Endothelial cell of umbilical vein (primary cell): ENCODE measurements around the gene PLXND1. TPM values are rescaled to one million over a fixed set of nuclear protein-coding genes. Genes with fewer than 3 reads are reported as not detected.
A peak's percentile ranks its signal among the peaks of the same experiment; 100 is the strongest.

Source experiments
- BruUV-seq: library from RNA; stranded (reverse); fragments of 400-500 nt; replicated peaks from 2 replicates; lab custom pipeline; 2021; lab: Mats Ljungman, UMichigan
- CTCF ChIA-PET: fragments of 300-600, 350-600 bp; sonication (Branson Sonifier 250); formaldehyde crosslinking; loops from one replicate; lab custom pipeline; 2021; ENCODE audit warnings: antibody characterized with exemption, inconsistent platforms; lab: Charles Lee
- POLR2A ChIA-PET: fragments of 300-600, 350-600 bp; sonication (Branson Sonifier 250); formaldehyde crosslinking; loops from one replicate; lab custom pipeline; 2021; ENCODE audit warnings: antibody characterized with exemption, inconsistent platforms; lab: Charles Lee
- DNase-seq: peaks from one replicate; pipeline ENCODE4 v3.0.0-alpha.2; 2011; ENCODE audit warnings: low read depth, low spot score
- FAIRE-seq: peaks from 2 replicates; lab custom pipeline; 2011; peaks lifted over from hg19 to GRCh38; lab: Jason Lieb, UNC
- H2AFZ ChIP-seq: 2 replicates; pipeline ENCODE4 v1.6.0; 2012; ENCODE audit warnings: low read depth, low read length, control low read depth, inconsistent platforms
- H3K27ac ChIP-seq: 2 replicates; pipeline ENCODE4 v1.5.1; 2011; ENCODE audit warnings: low read depth, mild to moderate bottlenecking, control low read depth, low read length, moderate library complexity; ENCODE audit not compliant: insufficient read depth
- H3K27me3 ChIP-seq, 2 experiments: 2 replicates each; pipeline versions ENCODE4 v1.6.0 to v1.6.1; 2011; ENCODE audit warnings: low read length in 2 of 2, mixed read lengths in 1 of 2; ENCODE audit not compliant: control insufficient read depth in 2 of 2, insufficient read depth in 2 of 2
- H3K36me3 ChIP-seq, 2 experiments: 2 replicates in 1 of 2; 3 replicates in 1 of 2; pipeline ENCODE4 v1.5.1; 2011; ENCODE audit warnings: low read length in 2 of 2, mild to moderate bottlenecking in 1 of 2, moderate library complexity in 1 of 2; ENCODE audit not compliant: control insufficient read depth in 2 of 2, insufficient read depth in 2 of 2; ENCODE audit errors: extremely low read depth in 1 of 2
- H3K4me1 ChIP-seq: 3 replicates; pipeline ENCODE4 v1.5.1; 2011; ENCODE audit warnings: mild to moderate bottlenecking, low read length; ENCODE audit not compliant: control insufficient read depth, insufficient read depth; ENCODE audit errors: extremely low read depth
- H3K4me2 ChIP-seq: 2 replicates; pipeline ENCODE4 v1.6.1; 2011; ENCODE audit warnings: low read length, control low read depth, mixed read lengths; ENCODE audit not compliant: insufficient read depth
- H3K4me3 ChIP-seq, 3 experiments: fragments of 200-600 bp in 1 of 3; sonication (generic), shearing (Covaris generic) in 1 of 3; replicated peaks in 1 of 3; 2 replicates each; pipeline ENCODE4 v1.5.1; 2011 to 2016; ENCODE audit warnings: control low read depth in 3 of 3, low read length in 3 of 3, mild to moderate bottlenecking in 2 of 3, inconsistent platforms in 1 of 3, low read depth in 1 of 3, moderate library complexity in 1 of 3; ENCODE audit not compliant: insufficient read depth in 1 of 3
- H3K79me2 ChIP-seq: 2 replicates; pipeline ENCODE4 v1.6.0; 2012; ENCODE audit warnings: low read length, inconsistent platforms; ENCODE audit not compliant: control insufficient read depth, insufficient read depth
- H3K9ac ChIP-seq: replicated peaks from 2 replicates; pipeline ENCODE3; 2011; ENCODE audit warnings: low read length, control low read depth; ENCODE audit not compliant: insufficient read depth; ENCODE audit errors: extremely low read depth
- H3K9me1 ChIP-seq: replicated peaks from 3 replicates; pipeline ENCODE4 v1.6.0; 2011; ENCODE audit warnings: mild to moderate bottlenecking, low read length; ENCODE audit not compliant: control insufficient read depth, insufficient read depth; ENCODE audit errors: extremely low read depth
- H3K9me3 ChIP-seq: replicated peaks from 2 replicates; pipeline ENCODE4 v1.5.1; 2012; ENCODE audit warnings: low read length, inconsistent platforms; ENCODE audit not compliant: control insufficient read depth, insufficient read depth
- H4K20me1 ChIP-seq: replicated peaks from 2 replicates; pipeline ENCODE3; 2011; ENCODE audit warnings: mild to moderate bottlenecking, low read length; ENCODE audit not compliant: control insufficient read depth, insufficient read depth; ENCODE audit errors: extremely low read depth
- CTCF ChIP-seq, 2 donors: IDR thresholded peaks; 1 replicate in 1 of 2; 2 replicates in 1 of 2; pipeline ENCODE4 v1.5.1; 2011; ENCODE audit warnings: low read length in 2 of 2, mild to moderate bottlenecking in 2 of 2, moderate library complexity in 2 of 2, control low read depth in 1 of 2, inconsistent platforms in 1 of 2, low read depth in 1 of 2; ENCODE audit not compliant: insufficient read depth in 1 of 2; ENCODE audit errors: extremely low read depth in 1 of 2
- EZH2 ChIP-seq: IDR thresholded peaks from 2 replicates; pipeline ENCODE4 v1.6.1; 2012; ENCODE audit warnings: borderline replicate concordance, low read depth, mild to moderate bottlenecking, moderate library complexity, low read length, inconsistent platforms; ENCODE audit not compliant: severe bottlenecking
- FOS ChIP-seq: IDR thresholded peaks from 2 replicates; pipeline ENCODE4 v1.6.1; 2011; ENCODE audit warnings: mild to moderate bottlenecking, low read length, moderate library complexity, borderline replicate concordance; ENCODE audit not compliant: insufficient read depth
- GATA2 ChIP-seq: IDR thresholded peaks from 2 replicates; pipeline ENCODE4 v1.7.0; 2011; ENCODE audit warnings: low read depth, mild to moderate bottlenecking, moderate library complexity, mixed read lengths, low read length; ENCODE audit not compliant: insufficient read length, insufficient read depth
- JUN ChIP-seq: IDR thresholded peaks from 2 replicates; pipeline ENCODE4 v1.6.1; 2011; ENCODE audit warnings: borderline replicate concordance, low read depth; ENCODE audit not compliant: insufficient read length, insufficient read depth
- MAX ChIP-seq: IDR thresholded peaks from 2 replicates; pipeline ENCODE4 v1.6.1; 2011; ENCODE audit not compliant: insufficient read depth, insufficient read length
- MYC ChIP-seq: IDR thresholded peaks from one replicate; pipeline ENCODE4 v1.6.1; 2011; ENCODE audit warnings: mild to moderate bottlenecking, low read depth, low read length
- POLR2A ChIP-seq: IDR thresholded peaks from 2 replicates; pipeline ENCODE4 v1.6.1; 2012; ENCODE audit warnings: low read depth, mild to moderate bottlenecking, control low read depth, low read length
- POLR2AphosphoS5 ChIP-seq: IDR thresholded peaks from 2 replicates; pipeline ENCODE4 v1.6.1; 2012; ENCODE audit warnings: low read depth, mild to moderate bottlenecking, control low read depth, low read length, moderate library complexity; ENCODE audit not compliant: insufficient read depth
- dilution Hi-C: fragments of 300-500 bp; cut with MboI; formaldehyde crosslinking; loops from one replicate; pipeline ENCODE4 v1.15.0; 2019; ENCODE audit warnings: low sequenced_read_pairs; ENCODE audit not compliant: extremely low pct_ligation_motif_present
- intact Hi-C: fragments of 100-400 bp; cut with micrococcal nuclease; formaldehyde crosslinking; loops from one replicate; pipeline ENCODE4 v1.10.0; 2022
- polyA plus RNA-seq, 4 experiments: library from polyadenylated mRNA; depleted of rRNA in 3 of 4; stranded (reverse) in 3 of 4; unstranded in 1 of 4; fragments of >200 nt; gene quantifications; 2 replicates each; pipeline versions ENCODE4 v1.2.1 to v1.2.3, GENCODE V29; 2011 to 2012; ENCODE audit warnings: missing spikeins in 1 of 4
- total RNA-seq: library from RNA; stranded (reverse); gene quantifications from 2 replicates; pipeline ENCODE4 v1.2.3, GENCODE V29; 2021

Gene PLXND1
- total and polyA plus RNA-seq, 2 donors (not counting 3 experiments of a cell fraction or from before 2014, with no cell fraction given), result 300 to 834 TPM

GRCh38 chr3:129592381-129593131 is 13.9 kb downstream of the PLXND1 start:
- peaks cover 2 to 7% of the 10 kb centered on the region in 2 experiments for H3K36me3 ChIP-seq
- no peak overlapping the region for H2AFZ ChIP-seq
- no peak overlapping the region for H3K4me3 ChIP-seq
- peaks cover 78% of the 10 kb centered on the region for H3K4me1 ChIP-seq
- no peaks in the 10 kb centered on the region for H3K9me1 ChIP-seq
- DNase-seq (peak; percentile 68), FAIRE-seq (no peak)
- H3K79me2 ChIP-seq, result peaks cover 99% of the 10 kb centered on the region
- H3K9ac ChIP-seq, result peak overlapping the region; percentile 5
- no peaks in the 10 kb centered on the region for H4K20me1 ChIP-seq
- intact Hi-C loops, result loop anchor here (2.0 kb wide), 1 partner anchor 14 kb away; the partner anchor contains the start of gene PLXND1
- peak overlapping the region; percentile 12 for H3K4me2 ChIP-seq
- TF ChIP-seq MYC (peak; percentile 27), MAX (no peak), POLR2AphosphoS5 (peak; percentile 13)
- ChIA-PET POLR2A (interaction anchor here (0.5 to 2.8 kb wide), 2 partner anchors 13 to 15 kb away, joined by 3 to 10 read pairs; no protein-coding TSS in a partner anchor), CTCF (interaction anchor here (0.8 to 4.0 kb wide), 7 partner anchors 12 to 102 kb away, joined by 3 to 33 read pairs (median 4); partner anchors contain the start of gene PLXND1)
- no TSS peak for BruUV-seq
- H3K27ac ChIP-seq, result peak overlapping the region; percentile 91
- dilution Hi-C loops, result no loop called here
- H3K27me3 ChIP-seq, result no peaks in the 10 kb centered on the region
- H3K9me3 ChIP-seq, result no peaks in the 10 kb centered on the region

- FAIRE-seq, result peak; percentile 53
Observed at GRCh38 chr3:129591932-129592331, 14.5 kb downstream of the PLXND1 start.

More at GRCh38 chr3:129591932-129592331, 14.5 kb downstream of the PLXND1 start:
- no TSS peak for BruUV-seq
- no peak overlapping the region for H3K4me2 ChIP-seq
- H2AFZ ChIP-seq, result no peak overlapping the region
- ChIA-PET CTCF (interaction anchor here (0.8 to 4.0 kb wide), 4 partner anchors 11 to 102 kb away, joined by 3 to 33 read pairs (median 14); partner anchors contain the start of gene PLXND1), POLR2A (interaction anchor here (0.5 to 2.8 kb wide), 2 partner anchors 14 to 15 kb away, joined by 3 to 10 read pairs; no protein-coding TSS in a partner anchor)
- no peaks in the 10 kb centered on the region for H3K9me1 ChIP-seq
- peak overlapping the region; percentile 27 for H3K27ac ChIP-seq
- H4K20me1 ChIP-seq, result no peaks in the 10 kb centered on the region
- H3K36me3 ChIP-seq, result peaks cover 3 to 13% of the 10 kb centered on the region in 2 experiments
- no peaks in the 10 kb centered on the region for H3K27me3 ChIP-seq
- DNase-seq, result no peak
- peaks cover 73% of the 10 kb centered on the region for H3K4me1 ChIP-seq
- H3K9me3 ChIP-seq, result no peaks in the 10 kb centered on the region
- H3K9ac ChIP-seq, result no peak overlapping the region
- TF ChIP-seq EZH2 (no peak), MYC (no peak), MAX (no peak), JUN (no peak), GATA2 (no peak), CTCF (IDR thresholded peaks at IDR 0.05; ENCODE audit: extremely low read depth in 1 of 2, insufficient read depth in 1 of 2, low read depth in 1 of 2, low read length in 2 of 2) (no peak), POLR2A (no peak), FOS (no peak), POLR2AphosphoS5 (no peak)
- no peak overlapping the region for H3K4me3 ChIP-seq
- dilution Hi-C loops, result no loop called here
- intact Hi-C loops, result loop anchor here (2.0 kb wide), 1 partner anchor 15 kb away; the partner anchor contains the start of gene PLXND1
- peaks cover 99% of the 10 kb centered on the region for H3K79me2 ChIP-seq
